CD14-positive monocyte (primary cell): ENCODE results near the gene RHOG. TPM values are rescaled to one million over a fixed set of nuclear protein-coding genes. Genes with fewer than 3 reads are reported as not detected.

Source experiments
- DNase-seq, 3 donors: peaks; one replicate each; pipeline ENCODE4 v3.0.0-alpha.2; 2011 to 2022
- H2AFZ ChIP-seq: 2 replicates; pipeline ENCODE4 v1.6.0; 2012; ENCODE audit warnings: mild to moderate bottlenecking, low read depth, low read length, inconsistent platforms; ENCODE audit not compliant: insufficient read depth, poor library complexity, severe bottlenecking
- H3K27ac ChIP-seq, 2 donors: 1 replicate in 1 of 2; 2 replicates in 1 of 2; pipeline ENCODE4 v1.5.1; 2012 to 2013; ENCODE audit warnings: low read length in 2 of 2, control low read depth in 1 of 2, inconsistent platforms in 1 of 2, low read depth in 1 of 2, mild to moderate bottlenecking in 1 of 2
- H3K27me3 ChIP-seq, 2 donors: one replicate each; pipeline versions ENCODE4 v1.6.0 to v1.6.1; 2011 to 2013; ENCODE audit warnings: low read length in 2 of 2; ENCODE audit not compliant: control insufficient read depth in 2 of 2, insufficient read depth in 2 of 2
- H3K36me3 ChIP-seq, 2 donors: replicated peaks in 1 of 2; 1 replicate in 1 of 2; 2 replicates in 1 of 2; pipeline versions ENCODE4 v1.5.1 to v1.6.1; 2012 to 2013; ENCODE audit warnings: low read length in 2 of 2, control low read depth in 1 of 2, inconsistent platforms in 1 of 2, mild to moderate bottlenecking in 1 of 2; ENCODE audit not compliant: insufficient read depth in 2 of 2, control insufficient read depth in 1 of 2
- H3K4me1 ChIP-seq, 2 donors: 1 replicate in 1 of 2; 2 replicates in 1 of 2; pipeline versions ENCODE4 v1.5.1 to v1.6.1; 2012 to 2013; ENCODE audit warnings: low read length in 2 of 2, control low read depth in 1 of 2, inconsistent platforms in 1 of 2, mild to moderate bottlenecking in 1 of 2, moderate library complexity in 1 of 2; ENCODE audit not compliant: insufficient read depth in 2 of 2, control insufficient read depth in 1 of 2
- H3K4me2 ChIP-seq: replicated peaks from 2 replicates; pipeline ENCODE3; 2012; ENCODE audit warnings: low read length, moderate library complexity, mild to moderate bottlenecking; ENCODE audit not compliant: poor library complexity, severe bottlenecking; ENCODE audit errors: extremely low read depth
- H3K4me3 ChIP-seq, 3 experiments: fragments of 200-600 bp in 1 of 3; sonication (generic) in 1 of 3; replicated peaks in 1 of 3; 1 replicate in 2 of 3; 2 replicates in 1 of 3; pipeline ENCODE4 v1.5.1; 2011 to 2013; ENCODE audit warnings: low read length in 3 of 3, mild to moderate bottlenecking in 3 of 3, control low read depth in 2 of 3, low read depth in 2 of 3, inconsistent platforms in 1 of 3, moderate library complexity in 1 of 3
- H3K79me2 ChIP-seq: 2 replicates; pipeline ENCODE4 v1.6.0; 2012; ENCODE audit warnings: mild to moderate bottlenecking, control low read depth, inconsistent platforms, low read length, moderate library complexity; ENCODE audit not compliant: insufficient read depth
- H3K9ac ChIP-seq: 2 replicates; pipeline ENCODE4 v1.6.0; 2017; ENCODE audit warnings: low read length, mild to moderate bottlenecking; ENCODE audit not compliant: insufficient read depth, poor library complexity, severe bottlenecking
- H3K9me3 ChIP-seq, 2 donors: replicated peaks in 1 of 2; 1 replicate in 1 of 2; 2 replicates in 1 of 2; pipeline versions ENCODE4 v1.5.1 to v1.6.1; 2012 to 2013; ENCODE audit warnings: low read length in 2 of 2, control low read depth in 1 of 2; ENCODE audit not compliant: control insufficient read depth in 1 of 2, insufficient read depth in 1 of 2
- H4K20me1 ChIP-seq: 2 replicates; pipeline ENCODE4 v1.6.0; 2012; ENCODE audit warnings: mild to moderate bottlenecking, low read length, control low read depth, moderate library complexity; ENCODE audit not compliant: insufficient read depth
- H3K27ac Mint-ChIP-seq, 7 donors: one replicate each; pipeline ENCODE4 v1.8.0; 2020; ENCODE audit warnings: mild to moderate bottlenecking in 7 of 7, mixed read lengths in 7 of 7, moderate library complexity in 6 of 7, inconsistent platforms in 2 of 7
- H3K27me3 Mint-ChIP-seq, 3 donors: one replicate each; pipeline ENCODE4 v1.8.0; 2021 to 2022; ENCODE audit warnings: low read depth in 3 of 3, mild to moderate bottlenecking in 3 of 3, mixed read lengths in 3 of 3, moderate library complexity in 3 of 3, inconsistent platforms in 1 of 3
- H3K36me3 Mint-ChIP-seq, 2 donors: one replicate each; pipeline ENCODE4 v1.8.0; 2020; ENCODE audit warnings: mixed read lengths in 2 of 2, inconsistent platforms in 1 of 2, mild to moderate bottlenecking in 1 of 2
- H3K4me1 Mint-ChIP-seq: one replicate; pipeline ENCODE4 v1.8.0; 2020; ENCODE audit warnings: mild to moderate bottlenecking, mixed read lengths
- H3K4me3 Mint-ChIP-seq, 2 donors: one replicate each; pipeline ENCODE4 v1.8.0; 2020; ENCODE audit warnings: mild to moderate bottlenecking in 2 of 2, mixed read lengths in 2 of 2, moderate library complexity in 1 of 2
- H3K9me3 Mint-ChIP-seq, 7 donors: one replicate each; pipeline ENCODE4 v1.8.0; 2020 to 2022; ENCODE audit warnings: mixed read lengths in 7 of 7, mild to moderate bottlenecking in 6 of 7, moderate library complexity in 6 of 7, inconsistent platforms in 2 of 7
- CTCF ChIP-seq: fragments of 200-600 bp; IDR thresholded peaks from one replicate; pipeline ENCODE4 v1.8.0; 2022; ENCODE audit warnings: antibody characterized with exemption, mild to moderate bottlenecking
- WGBS: methylation state at CpG from one replicate; pipeline ENCODE4 v1.1.5; 2013; ENCODE audit warnings: missing lambda C conversion rate; ENCODE audit not compliant: insufficient coverage; 5-methylcytosine and 5-hydroxymethylcytosine counted together
- intact Hi-C, 2 donors: fragments of 100-400 bp; cut with micrococcal nuclease; formaldehyde crosslinking; loops; one replicate each; pipeline versions ENCODE4 v1.15.0 to v1.15.1; 2023
- polyA plus RNA-seq, 3 donors: library from polyadenylated mRNA; depleted of rRNA in 1 of 3; unstranded in 2 of 3; stranded (reverse) in 1 of 3; fragments of 300-500 nt in 2 of 3; fragments of >200 nt in 1 of 3; fragmentation: Illumina TruSeq in 2 of 3; gene quantifications; 1 replicate in 2 of 3; 2 replicates in 1 of 3; pipeline ENCODE4 v1.2.3, GENCODE V29; 2012 to 2021

The RHOG gene
- polyA plus RNA-seq, 3 donors = 315 to 505 (median 458) TPM

GRCh38 chr11:3843326-3843725 is 2.6 kb upstream of the RHOG start:
- no peak overlapping the region for H3K27ac Mint-ChIP-seq
- H3K4me2 ChIP-seq = no peak overlapping the region
- no peaks in the 10 kb centered on the region for H3K9me3 ChIP-seq
- no peak overlapping the region for H3K4me3 Mint-ChIP-seq
- H3K4me3 ChIP-seq = no peak overlapping the region
- intact Hi-C loops = no loop called here
- H3K79me2 ChIP-seq = peaks cover 38% of the 10 kb centered on the region
- H3K27ac ChIP-seq = no peak overlapping the region
- H3K36me3 Mint-ChIP-seq = peaks cover 5 to 8% of the 10 kb centered on the region in 2 donors
- no peak for TF ChIP-seq CTCF
- no peaks in the 10 kb centered on the region for H3K36me3 ChIP-seq
- no CpG with 5 or more reads among the region's 3 CpGs for WGBS
- peaks cover 0 to 3% (median 0%) of the 10 kb centered on the region in 7 donors for H3K9me3 Mint-ChIP-seq
- H3K9ac ChIP-seq = no peak overlapping the region
- no peaks in the 10 kb centered on the region for H3K27me3 ChIP-seq
- H2AFZ ChIP-seq = no peak overlapping the region
- H3K4me1 ChIP-seq = peaks cover 14 to 22% of the 10 kb centered on the region in 2 donors
- peaks cover 23% of the 10 kb centered on the region for H4K20me1 ChIP-seq
- H3K4me1 Mint-ChIP-seq = peaks cover 25% of the 10 kb centered on the region
- H3K27me3 Mint-ChIP-seq = peaks cover 0 to 2% (median 2%) of the 10 kb centered on the region in 3 donors
- DNase-seq = no peak

DNA sequence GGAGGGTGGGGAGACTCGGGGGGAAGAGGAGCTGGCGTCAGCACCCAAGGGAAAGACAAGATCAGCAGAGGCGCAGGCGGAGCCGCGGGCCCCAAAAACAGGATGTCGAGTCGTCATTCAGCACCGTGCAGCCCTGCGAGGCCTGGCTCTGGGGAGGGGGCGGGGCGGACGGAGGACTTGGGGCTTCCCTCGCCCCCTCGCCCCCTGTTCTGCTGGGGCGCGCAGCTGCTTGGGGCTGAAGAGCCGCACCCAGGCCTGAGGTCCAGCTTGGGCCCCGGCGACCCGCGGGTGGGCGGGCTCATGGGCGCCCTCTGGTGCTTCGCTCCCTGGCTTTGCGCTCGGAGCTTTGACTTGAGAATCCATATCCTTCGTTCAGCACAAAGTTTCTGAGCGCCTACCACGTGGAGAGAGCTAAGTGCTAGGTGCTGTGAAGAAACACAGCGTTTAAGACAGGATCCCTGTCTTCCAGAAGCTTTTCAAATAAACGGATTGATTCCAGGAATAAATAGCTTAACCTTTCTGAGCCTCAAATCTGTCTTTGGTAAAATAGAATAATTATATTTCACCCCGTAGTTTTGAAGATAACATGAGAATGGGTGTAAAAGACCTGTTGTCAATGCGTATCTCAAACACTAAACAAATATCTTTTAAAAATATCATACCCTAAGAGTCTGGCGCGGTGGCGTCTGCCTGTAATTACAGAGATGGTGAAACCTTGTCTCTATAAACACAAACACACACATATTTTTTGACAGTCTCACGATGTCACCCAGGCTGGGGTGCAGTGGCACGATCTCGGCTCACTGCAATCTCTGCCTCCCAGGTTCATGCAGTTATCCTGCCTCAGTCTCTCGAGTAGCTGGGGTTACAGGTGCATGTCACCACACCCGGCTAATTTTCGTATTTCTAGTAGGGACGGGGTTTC is 929 bp upstream of the RHOG start:
- Histone ChIP-seq H3K27ac (peak overlapping the region; percentile 89 to 97), H3K4me1 (peaks cover 30 to 38% of the 10 kb centered on the region in 2 donors), H3K4me2 (peak overlapping the region; percentile 96), H2AFZ (peak overlapping the region; percentile 64), H3K9ac (peak overlapping the region; percentile 96), H3K79me2 (peaks cover 54% of the 10 kb centered on the region), H3K4me3 (peak overlapping the region; percentile 36 to 100 (median 47)), H3K36me3 (no peaks in the 10 kb centered on the region), H4K20me1 (peaks cover 39% of the 10 kb centered on the region), H3K9me3 (no peaks in the 10 kb centered on the region), H3K27me3 (no peaks in the 10 kb centered on the region)
- Mint-ChIP-seq H3K36me3 (peaks cover 5 to 10% of the 10 kb centered on the region in 2 donors), H3K27ac (peak overlapping the region; percentile 93 to 98 (median 96)), H3K4me1 (peaks cover 39% of the 10 kb centered on the region), H3K4me3 (peak overlapping the region; percentile 84 to 96), H3K27me3 (peaks cover 0 to 2% (median 2%) of the 10 kb centered on the region in 3 donors), H3K9me3 (peaks cover 0 to 3% (median 0%) of the 10 kb centered on the region in 7 donors)
- peak; percentile 87 to 98 (median 95) for DNase-seq
- intact Hi-C loops = no loop called here
- WGBS = 17% methylated on average over 36 of the region's 44 CpGs
- peak; percentile 88 for TF ChIP-seq CTCF
